NCI-H510A treated with DMSO at 0.1 percent for 48 hours (cell line): ENCODE measurements around the gene DNAJC10.
"Not testable (repeated sequence)": the region's sequence is repeated elsewhere in the genome, so short reads cannot be mapped to it uniquely, and the experiment has no call there.

Experiments
- DNase-seq: peaks from one replicate; lab custom pipeline; 2025; lab: John Stamatoyannopoulos, UW

DNAJC10 gene

DNA sequence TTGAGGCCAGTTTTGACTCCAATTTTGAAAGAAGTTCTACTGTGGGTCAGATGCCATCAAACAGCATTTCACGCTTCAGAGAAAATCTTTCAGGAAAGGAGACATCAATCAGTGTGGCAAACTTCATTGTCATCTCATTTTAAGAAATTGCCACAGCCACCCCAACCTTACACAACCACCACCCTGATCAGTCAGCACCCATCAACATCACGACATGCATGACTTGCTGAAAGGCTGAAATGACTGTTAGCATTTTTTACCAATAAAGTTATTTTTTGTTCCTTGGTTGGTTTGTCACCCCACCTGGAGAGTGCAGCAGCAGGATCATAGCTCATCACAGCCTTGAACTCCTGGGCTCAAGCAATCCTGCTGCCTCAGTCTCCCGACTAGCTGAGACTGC lies 10.4 kb downstream of the DNAJC10 start:
- no peak for DNase-seq

GRCh38 chr2:182728014-182728413 lies 12.0 kb downstream of the DNAJC10 start:
- no peak for DNase-seq

DNA sequence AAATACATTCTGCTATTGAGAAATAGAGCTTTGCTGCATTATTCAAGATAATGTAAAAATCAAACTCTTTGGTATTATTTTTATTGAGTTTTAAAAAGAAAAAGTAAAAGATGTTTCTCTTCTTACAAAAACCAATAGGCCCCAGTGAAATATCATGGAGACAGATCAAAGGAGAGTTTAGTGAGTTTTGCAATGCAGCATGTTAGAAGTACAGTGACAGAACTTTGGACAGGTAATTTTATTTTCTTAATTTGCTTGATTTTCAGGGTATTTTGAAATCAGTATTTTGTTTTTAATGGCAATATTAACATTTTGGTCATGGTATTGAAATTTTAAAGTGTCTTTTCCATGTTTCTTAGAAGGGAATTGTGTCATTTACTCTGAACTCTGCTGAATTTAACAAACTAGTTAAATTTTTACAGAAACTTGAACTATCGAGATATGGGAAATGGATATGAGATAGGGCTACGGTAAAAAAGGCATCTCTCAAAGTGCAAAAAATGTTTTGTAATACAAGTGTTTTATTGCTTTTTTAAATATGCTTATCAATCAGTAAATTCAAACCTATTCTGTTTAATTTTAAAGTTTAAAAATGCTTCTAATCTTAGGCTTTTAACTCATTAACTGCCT lies 13.8 kb downstream of the DNAJC10 start:
- DNase-seq, result no peak

- no peak for DNase-seq
These were observed 14.4 kb downstream of the DNAJC10 start for GRCh38 chr2:182730486-182730885.

- DNase-seq, result no peak
These were observed 16.7 kb downstream of the DNAJC10 start for GRCh38 chr2:182732736-182733135.

DNA sequence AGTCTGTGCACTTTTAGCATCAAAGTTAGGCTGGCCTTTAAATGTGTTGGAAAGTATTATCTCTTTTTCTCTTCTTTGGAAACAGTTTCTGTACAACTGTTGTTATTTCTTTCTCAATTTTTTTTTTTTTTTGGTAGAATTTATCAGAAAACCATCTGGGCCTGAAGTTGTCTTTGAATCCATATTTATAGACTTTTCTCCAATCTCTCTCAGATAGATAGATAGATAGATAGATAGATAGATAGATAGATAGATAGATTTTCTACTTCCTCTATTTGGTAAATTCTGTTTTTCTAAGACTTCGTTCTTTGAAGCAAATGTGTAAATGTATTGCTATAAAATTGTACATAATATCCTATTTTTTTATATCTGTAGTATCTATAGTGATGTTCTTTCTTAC lies 17.5 kb downstream of the DNAJC10 start:
- no peak for DNase-seq

GRCh38 chr2:182736856-182737255 lies 20.8 kb downstream of the DNAJC10 start:
- DNase-seq, result not testable (repeated sequence)

DNA sequence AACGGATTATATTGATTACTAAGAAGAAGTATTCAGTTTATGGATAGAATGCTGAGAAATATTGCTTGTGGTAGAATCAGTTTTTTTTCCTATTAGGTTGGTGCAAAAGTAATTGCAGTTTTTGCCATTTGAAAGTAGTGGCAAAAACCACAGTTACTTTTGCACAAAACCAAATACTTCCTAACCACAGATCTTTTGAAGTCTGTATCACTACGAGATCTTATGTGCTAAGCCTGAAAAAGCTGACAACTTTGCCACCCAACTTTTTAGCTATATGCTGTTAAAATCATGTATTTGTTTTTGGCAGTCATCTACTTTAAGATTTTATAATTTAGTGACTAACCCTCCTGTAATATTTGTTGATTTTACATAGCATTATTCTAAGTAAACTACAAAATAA lies 24.6 kb downstream of the DNAJC10 start:
- DNase-seq, result no peak

DNA sequence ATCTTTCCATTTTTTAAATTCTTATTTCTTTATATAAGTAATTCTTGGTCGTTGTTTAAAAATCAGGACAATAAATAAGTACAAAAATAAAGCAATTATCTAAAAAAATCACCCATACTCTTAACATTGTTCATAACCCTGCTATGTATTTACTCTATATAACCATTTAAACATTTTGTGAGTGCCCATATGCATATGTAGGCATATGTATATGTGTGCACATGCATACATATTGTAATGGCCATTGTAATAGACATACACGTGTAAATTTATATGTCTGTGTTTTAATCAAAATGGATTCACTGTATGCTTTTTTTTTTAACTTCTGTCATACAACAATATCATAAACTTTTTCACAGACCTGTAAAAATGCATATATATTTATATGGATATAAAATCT lies 25.6 kb downstream of the DNAJC10 start:
- DNase-seq, result no peak

GRCh38 chr2:182744490-182744889 lies 28.4 kb downstream of the DNAJC10 start:
- no peak for DNase-seq

DNA sequence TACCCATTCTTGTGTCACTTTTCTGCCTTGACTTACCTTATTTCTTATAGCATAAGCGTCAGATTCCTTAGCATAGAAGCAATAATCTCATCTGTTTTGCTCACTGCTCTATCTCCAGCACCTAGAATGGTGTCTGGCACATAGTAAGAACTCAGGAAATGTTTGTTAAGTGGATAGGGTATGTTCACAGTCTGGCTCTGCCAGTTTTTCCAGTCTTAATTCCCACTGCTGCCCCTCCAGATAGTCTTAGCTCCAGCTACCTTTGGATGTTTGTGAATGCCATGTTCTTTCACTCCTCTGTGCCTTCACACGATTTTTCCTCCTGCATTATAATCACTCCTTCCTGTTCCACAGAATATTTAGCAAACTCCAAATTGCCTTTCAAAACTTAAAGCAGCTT lies 29.0 kb downstream of the DNAJC10 start:
- DNase-seq, result no peak

GRCh38 chr2:182745894-182746293 lies 29.8 kb downstream of the DNAJC10 start:
- DNase-seq, result not testable (repeated sequence)

DNA sequence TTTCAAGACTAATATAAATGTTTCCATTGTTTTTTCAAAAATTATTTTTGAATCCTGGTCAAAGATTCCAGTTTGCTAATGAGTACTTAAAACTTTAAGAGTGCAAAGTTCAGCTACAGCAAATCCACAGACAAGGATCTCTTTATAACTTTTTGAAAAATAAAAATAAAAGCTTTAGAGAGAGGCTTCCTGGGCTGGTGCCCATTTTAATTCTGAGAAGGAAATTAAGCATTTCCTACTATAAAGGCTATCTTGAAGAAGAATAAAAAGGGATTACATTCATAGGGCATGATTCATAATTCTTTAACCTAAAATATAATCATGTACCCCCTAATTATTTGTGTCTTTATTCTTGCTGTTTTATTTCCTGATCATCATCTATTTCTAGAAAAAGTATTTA lies 38.2 kb downstream of the DNAJC10 start:
- DNase-seq, result no peak

DNA sequence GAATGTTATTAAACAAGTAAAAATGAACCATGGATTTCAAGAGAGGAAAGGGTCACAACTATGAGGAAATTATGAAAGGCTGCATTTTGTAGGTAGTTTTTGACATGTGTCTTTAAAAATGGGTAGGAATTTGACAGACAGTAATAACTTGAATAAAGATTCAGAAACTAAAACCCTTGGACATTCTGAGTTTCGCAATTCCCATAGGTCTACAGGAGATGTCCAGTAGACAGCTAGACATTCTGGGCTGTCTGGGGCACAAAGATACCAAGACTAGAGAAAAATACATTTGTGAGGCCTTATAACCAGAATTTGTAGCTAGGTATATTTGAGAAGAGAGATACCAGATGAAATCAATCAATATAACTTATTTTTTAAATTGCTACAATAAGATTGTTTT lies 42.3 kb downstream of the DNAJC10 start:
- no peak for DNase-seq

- no peak for DNase-seq
These were observed 45.8 kb downstream of the DNAJC10 start for GRCh38 chr2:182761903-182762302.

DNA sequence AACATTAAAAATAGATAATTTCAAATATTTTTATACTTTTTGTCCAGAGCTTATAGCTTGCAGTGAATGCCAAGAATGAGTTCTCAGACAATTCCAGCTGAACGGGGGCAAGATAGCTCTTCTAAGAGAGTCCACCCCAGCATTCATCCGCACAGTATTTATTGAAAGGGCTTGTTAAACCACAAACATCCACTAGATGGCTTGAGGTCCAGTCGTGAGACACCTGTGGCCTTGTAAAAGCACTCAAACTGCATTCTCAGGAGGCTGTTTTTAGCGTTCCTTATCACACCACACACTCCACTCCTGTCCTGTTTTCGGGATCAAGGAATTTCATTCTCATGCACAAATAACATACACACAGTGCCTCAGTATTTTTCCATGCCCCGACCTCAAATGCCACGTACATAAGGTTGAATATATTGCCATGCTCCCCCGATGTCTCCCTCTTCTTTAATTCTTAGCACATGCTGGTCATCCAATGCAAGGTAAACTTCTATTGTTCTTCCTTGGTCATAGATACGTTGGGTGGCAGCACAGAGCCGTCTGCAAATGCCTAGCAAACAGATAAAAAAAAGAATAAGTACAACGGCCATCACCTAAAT lies 47.4 kb downstream of the DNAJC10 start:
- DNase-seq, result peak; percentile 90

DNA sequence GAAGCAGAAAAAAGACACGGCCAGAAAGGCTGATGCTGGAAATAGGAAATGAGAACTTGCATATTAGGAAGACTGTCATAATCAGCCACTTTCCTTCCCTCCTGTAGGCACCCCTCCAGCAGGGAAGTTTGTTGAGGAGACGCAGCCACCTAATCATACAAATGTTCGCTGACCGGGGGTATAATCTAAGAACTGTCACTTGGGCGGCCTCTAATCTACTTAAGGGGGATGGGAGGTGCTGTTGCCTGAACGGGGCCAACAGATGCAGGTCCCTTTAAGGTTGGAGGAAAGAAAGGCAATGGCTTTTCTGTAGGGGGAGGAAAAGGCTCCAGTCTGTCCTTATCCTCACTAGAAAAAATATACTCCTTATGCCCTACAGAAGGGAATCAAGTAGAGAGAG lies 50.6 kb downstream of the DNAJC10 start:
- no peak for DNase-seq

GRCh38 chr2:182767578-182767977 lies 51.5 kb downstream of the DNAJC10 start:
- no peak for DNase-seq

GRCh38 chr2:182768950-182769349 lies 52.9 kb downstream of the DNAJC10 start:
- DNase-seq, result not testable (repeated sequence)

DNA sequence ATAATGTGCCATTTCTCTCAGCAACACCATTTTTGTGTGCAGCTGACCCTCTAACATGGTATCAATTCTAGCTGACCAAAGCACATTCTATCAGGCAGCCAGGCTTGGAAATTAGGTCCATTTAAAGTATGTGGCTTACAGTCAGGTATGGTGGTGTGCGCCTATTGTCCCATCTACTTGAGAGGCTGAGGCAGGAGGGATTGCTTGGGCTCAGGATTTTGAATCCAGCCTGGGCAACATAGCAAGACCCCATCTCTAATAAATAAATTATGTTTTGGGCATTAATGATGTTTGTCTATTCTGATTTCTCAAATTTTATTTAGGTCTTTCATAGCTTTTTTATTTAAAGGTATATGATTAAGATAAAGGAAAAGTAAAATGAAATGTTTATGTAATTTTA lies 63.3 kb downstream of the DNAJC10 start:
- no peak for DNase-seq

GRCh38 chr2:182781099-182781498 lies 65.0 kb downstream of the DNAJC10 start:
- DNase-seq, result not testable (repeated sequence)

- DNase-seq, result not testable (repeated sequence)
These were observed 66.6 kb downstream of the DNAJC10 start for GRCh38 chr2:182782686-182783085.

GRCh38 chr2:182784058-182784706 lies 68.1 kb downstream of the DNAJC10 start:
- DNase-seq, result no peak

DNA sequence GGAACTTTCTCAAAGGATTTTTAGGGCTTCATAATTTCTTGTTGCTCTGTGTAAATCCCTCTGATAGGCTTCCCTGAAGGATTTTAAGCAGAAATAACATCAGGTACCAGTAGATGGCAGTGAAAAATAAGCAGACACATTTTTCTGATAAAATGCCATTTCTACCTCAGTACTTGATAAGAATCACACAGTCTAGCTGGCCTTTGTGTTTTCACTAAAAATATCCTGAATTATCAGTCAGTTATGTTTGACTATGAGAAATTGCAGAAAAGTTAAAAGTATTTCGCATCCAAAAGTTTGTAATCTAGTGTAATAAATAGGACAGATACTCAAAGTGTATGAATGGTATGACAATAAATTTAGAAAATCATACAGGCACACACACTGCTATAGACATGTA lies 68.7 kb downstream of the DNAJC10 start:
- peak; percentile 71 for DNase-seq
